T-helper 17 cell (primary cell): Measurements from ENCODE around the gene RBFA. TPM values are rescaled to one million over a fixed set of nuclear protein-coding genes. Genes with fewer than 3 reads are reported as not detected.

Experiments used
- ATAC-seq: fragments of 150-1000 bp; cut with Tn5 transposase; 2 replicates; pipeline ENCODE4 v1.10.0; 2021; ENCODE audit warnings: mild to moderate bottlenecking, moderate library complexity
- DNase-seq, 3 donors: peaks; one replicate each; pipeline versions ENCODE4 v3.0.0 to v3.0.0-alpha.2; 2020 to 2021
- H3K9me3 ChIP-seq: one replicate; pipeline ENCODE4 v1.7.0; 2013; ENCODE audit warnings: low read length, mild to moderate bottlenecking; ENCODE audit not compliant: control insufficient read depth, poor library complexity, severe bottlenecking
- H3K27ac Mint-ChIP-seq: one replicate; pipeline ENCODE4 v1.8.0; 2022; ENCODE audit warnings: mild to moderate bottlenecking, moderate library complexity, mixed read lengths
- H3K27me3 Mint-ChIP-seq: one replicate; pipeline ENCODE4 v1.8.0; 2022; ENCODE audit warnings: mixed read lengths
- H3K36me3 Mint-ChIP-seq: one replicate; pipeline ENCODE4 v1.8.0; 2022; ENCODE audit warnings: low read depth, mixed read lengths
- H3K4me1 Mint-ChIP-seq: one replicate; pipeline ENCODE4 v1.8.0; 2022; ENCODE audit warnings: mild to moderate bottlenecking, mixed read lengths
- H3K4me3 Mint-ChIP-seq: one replicate; pipeline ENCODE4 v1.8.0; 2022; ENCODE audit warnings: mild to moderate bottlenecking, moderate library complexity, mixed read lengths
- total RNA-seq, 4 donors: library from RNA in 2 of 4; stranded (reverse) in 2 of 4; gene quantifications; one replicate each; pipeline ENCODE4 v1.2.3 and lab custom pipeline; 2022 to 2026

RBFA gene
- total RNA-seq, 2 donors from 2014 or later: 15.0 to 16.1 TPM

DNA sequence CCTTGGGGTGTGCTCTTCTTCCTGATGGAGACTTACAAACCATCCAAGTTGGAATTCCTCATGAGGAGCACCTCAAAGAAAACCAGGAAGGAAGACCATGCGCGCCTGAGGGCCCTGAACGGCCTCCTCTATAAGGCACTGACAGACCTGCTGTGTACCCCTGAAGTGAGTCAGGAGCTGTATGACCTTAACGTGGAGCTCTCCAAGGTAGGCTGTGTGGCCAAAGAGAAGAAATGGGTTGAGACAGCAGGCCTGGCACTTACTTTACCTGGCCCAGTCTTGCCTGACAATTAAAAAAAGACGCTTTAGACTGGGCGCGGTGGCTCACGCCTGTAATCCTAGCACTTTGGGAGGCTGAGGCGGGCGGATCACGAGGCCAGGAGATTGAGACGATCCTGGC lies 3.1 kb downstream of the RBFA start:
- peaks cover 23% of the 10 kb centered on the region for H3K4me1 Mint-ChIP-seq
- ATAC-seq (no peak), DNase-seq (no peak)
- peaks cover 5% of the 10 kb centered on the region for H3K9me3 ChIP-seq
- H3K4me3 Mint-ChIP-seq: no peak overlapping the region
- no peaks in the 10 kb centered on the region for H3K27me3 Mint-ChIP-seq
- peaks cover 5% of the 10 kb centered on the region for H3K36me3 Mint-ChIP-seq
- H3K27ac Mint-ChIP-seq: no peak overlapping the region

DNA sequence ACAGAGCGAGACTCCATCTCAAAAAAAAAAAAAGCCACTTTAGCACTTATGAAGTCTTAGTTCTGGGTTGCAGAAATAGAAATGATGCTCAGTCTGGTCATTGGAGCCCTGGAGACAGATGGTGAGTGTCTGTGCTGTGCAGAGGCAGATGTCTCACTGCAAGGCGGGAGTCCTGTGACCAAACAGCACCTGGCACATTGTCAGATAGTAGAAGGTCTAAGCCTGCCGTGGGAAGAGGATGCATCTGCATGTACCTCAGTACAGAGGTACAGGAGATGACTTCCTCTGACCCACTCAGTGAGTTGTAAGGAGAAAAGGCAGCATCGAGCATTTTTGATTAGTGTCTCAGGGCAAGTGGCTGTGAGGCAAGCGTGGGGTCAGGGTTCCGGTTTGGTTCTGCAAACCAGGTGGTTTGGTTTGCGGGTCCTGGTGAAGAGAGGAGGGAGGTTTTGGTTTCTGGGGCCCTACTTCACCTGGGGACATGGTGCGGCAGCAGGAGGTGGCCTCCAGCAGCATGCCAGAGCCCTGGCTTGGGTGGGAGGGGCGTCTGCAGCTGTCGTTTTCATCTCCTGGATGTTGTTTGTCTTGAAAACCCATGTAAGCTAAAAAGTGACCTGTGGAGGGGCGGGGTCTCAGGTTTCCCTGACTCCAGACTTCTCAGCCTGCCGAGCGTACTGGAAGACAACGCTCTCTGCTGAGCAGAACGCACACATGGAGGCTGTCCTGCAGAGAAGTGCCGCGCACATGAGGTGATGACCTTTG lies 3.8 kb downstream of the RBFA start:
- H3K27ac Mint-ChIP-seq: no peak overlapping the region
- H3K4me3 Mint-ChIP-seq: no peak overlapping the region
- ATAC-seq (no peak), DNase-seq (no peak)
- peaks cover 20% of the 10 kb centered on the region for H3K4me1 Mint-ChIP-seq
- no peaks in the 10 kb centered on the region for H3K27me3 Mint-ChIP-seq
- H3K36me3 Mint-ChIP-seq: peaks cover 5% of the 10 kb centered on the region
- H3K9me3 ChIP-seq: peaks cover under 1% of the 10 kb centered on the region

DNA sequence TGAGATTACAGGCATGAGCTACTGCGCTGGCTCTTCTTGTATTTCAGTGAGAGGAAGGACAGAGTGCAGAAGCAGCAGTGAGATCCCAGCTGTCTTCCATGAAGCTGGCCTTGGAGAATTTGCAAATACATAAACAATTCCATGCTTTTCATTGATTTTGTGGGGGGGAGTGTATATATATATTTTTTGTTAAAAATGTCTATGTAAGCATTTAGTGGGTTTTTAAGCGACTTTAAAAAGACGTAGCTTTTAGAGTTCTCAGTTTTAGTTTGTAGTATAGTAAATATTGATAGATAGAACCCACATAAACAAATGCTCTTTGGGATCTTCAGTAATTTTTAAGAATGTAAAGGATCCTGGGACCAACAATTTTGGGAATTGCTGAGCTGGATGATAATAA lies 6.3 kb downstream of the RBFA start:
- no peak overlapping the region for H3K27ac Mint-ChIP-seq
- H3K9me3 ChIP-seq: no peaks in the 10 kb centered on the region
- H3K27me3 Mint-ChIP-seq: no peaks in the 10 kb centered on the region
- peaks cover 8% of the 10 kb centered on the region for H3K36me3 Mint-ChIP-seq
- peaks cover 11% of the 10 kb centered on the region for H3K4me1 Mint-ChIP-seq
- DNase-seq (no peak), ATAC-seq (no peak)
- no peak overlapping the region for H3K4me3 Mint-ChIP-seq

DNA sequence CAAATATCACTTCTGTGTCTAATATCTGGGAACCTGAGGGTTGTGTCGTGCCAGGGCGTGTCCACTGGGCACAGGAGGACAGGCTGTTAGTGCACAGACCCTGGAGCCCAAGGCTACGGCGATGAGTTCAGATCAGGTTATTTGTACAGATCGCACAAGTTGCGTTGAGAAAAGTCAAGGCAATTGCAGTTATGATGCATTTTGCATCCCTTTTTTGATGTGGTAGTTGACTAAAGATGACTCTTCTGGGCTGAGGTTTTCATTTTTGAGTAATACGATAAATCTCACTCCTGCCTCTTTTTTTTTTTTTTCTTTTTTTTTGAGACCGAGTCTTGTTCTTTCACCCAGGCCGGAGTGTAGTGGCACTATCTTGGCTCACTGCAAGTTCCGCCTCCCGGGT lies 7.2 kb downstream of the RBFA start:
- Mint-ChIP-seq H3K4me1 (peaks cover 8% of the 10 kb centered on the region), H3K4me3 (no peak overlapping the region), H3K27me3 (no peaks in the 10 kb centered on the region), H3K27ac (no peak overlapping the region), H3K36me3 (peaks cover 10% of the 10 kb centered on the region)
- DNase-seq (no peak), ATAC-seq (no peak)
- no peaks in the 10 kb centered on the region for H3K9me3 ChIP-seq

DNA sequence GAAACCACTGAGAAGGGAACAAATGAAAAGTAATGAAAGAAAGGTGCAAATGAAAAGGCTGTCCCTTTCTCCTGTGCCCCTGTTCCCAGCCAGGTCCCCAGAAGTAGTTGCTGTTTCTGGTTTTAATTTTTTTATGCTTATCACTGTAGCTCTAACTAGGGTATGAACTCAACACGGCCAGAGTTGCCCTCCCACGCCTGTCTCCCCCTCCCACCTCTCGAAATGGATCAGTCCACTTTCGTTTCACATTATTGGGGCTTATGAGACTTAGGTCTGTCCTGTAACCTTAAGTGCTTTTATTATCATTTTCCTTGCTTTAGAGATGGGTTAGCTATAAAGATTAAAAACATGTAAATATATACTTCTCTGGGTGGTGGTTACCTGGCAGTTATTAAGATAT lies 8.6 kb downstream of the RBFA start:
- H3K9me3 ChIP-seq: no peaks in the 10 kb centered on the region
- Mint-ChIP-seq H3K27ac (no peak overlapping the region), H3K36me3 (peaks cover 10% of the 10 kb centered on the region), H3K27me3 (no peaks in the 10 kb centered on the region), H3K4me1 (peaks cover 7% of the 10 kb centered on the region), H3K4me3 (no peak overlapping the region)
- ATAC-seq (no peak), DNase-seq (no peak)

DNA sequence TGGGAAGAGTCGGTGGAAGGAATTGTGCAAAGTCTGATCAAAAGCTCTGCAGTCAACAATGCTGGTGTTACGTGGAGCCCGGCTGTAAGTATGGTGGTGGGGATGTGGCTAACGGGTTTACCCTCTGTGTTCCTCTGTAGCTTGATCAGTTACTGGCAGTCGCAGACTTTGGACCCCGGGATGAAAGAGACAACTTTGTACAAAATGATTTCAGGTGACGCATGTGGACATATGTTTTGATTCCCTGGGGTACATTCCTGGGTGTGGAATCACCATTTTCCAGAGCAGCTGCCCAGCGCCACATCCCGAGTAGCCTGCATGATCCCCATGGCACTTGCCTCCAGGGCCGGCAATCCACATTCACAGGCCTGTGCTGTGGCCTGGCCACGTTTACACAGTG lies 9.8 kb downstream of the RBFA start:
- Mint-ChIP-seq H3K4me3 (no peak overlapping the region), H3K36me3 (peaks cover 8% of the 10 kb centered on the region), H3K27me3 (no peaks in the 10 kb centered on the region), H3K27ac (no peak overlapping the region), H3K4me1 (peaks cover 3% of the 10 kb centered on the region)
- H3K9me3 ChIP-seq: no peaks in the 10 kb centered on the region
- no peak for DNase-seq
- ATAC-seq: no peak

DNA sequence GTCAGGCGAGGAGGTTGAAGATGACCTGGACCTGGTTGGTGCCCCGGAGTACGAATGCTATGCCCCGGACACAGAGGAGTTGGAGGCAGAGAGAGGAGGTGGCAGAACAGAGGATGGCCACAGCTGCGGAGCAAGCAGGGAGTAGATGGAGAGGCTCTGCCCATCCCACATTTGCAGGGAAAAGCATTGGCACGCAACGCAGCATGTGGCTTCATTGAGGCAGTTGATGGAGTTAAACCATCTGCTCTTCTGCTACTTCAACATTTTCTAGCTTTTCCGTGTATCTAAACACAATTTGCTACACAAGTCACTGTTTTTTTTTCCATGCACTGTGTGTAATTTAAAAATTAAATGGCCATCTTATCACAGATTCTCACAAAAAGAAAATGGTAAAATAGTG lies 11.8 kb downstream of the RBFA start:
- H3K36me3 Mint-ChIP-seq: peaks cover 8% of the 10 kb centered on the region
- no peak for ATAC-seq
- H3K27ac Mint-ChIP-seq: no peak overlapping the region

DNA sequence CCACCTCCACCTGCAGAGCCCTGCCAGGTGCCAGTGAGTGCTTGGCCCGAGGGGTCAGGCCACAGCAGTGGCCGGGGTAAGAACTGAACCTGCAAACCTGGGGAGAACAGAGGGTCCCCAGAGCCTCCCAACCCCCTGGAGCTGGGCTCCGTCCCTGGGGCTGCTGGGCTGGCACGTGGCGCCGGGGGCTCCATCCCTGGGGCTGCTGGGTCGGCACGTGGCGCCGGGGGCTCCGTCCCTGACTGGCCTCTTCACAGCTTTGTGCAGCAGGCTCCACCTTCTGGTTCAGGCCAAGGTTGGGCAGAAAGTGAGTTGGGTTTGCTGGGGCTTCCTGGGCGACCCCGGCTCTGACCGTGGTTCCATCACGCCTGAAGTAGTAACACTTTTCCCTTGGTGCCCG lies 12.2 kb downstream of the RBFA start:
- no peak overlapping the region for H3K27ac Mint-ChIP-seq
- DNase-seq (no peak), ATAC-seq (no peak)
- no peaks in the 10 kb centered on the region for H3K9me3 ChIP-seq
- peaks cover 8% of the 10 kb centered on the region for H3K36me3 Mint-ChIP-seq
- no peak overlapping the region for H3K4me3 Mint-ChIP-seq
- H3K4me1 Mint-ChIP-seq: peaks cover 3% of the 10 kb centered on the region
- H3K27me3 Mint-ChIP-seq: no peaks in the 10 kb centered on the region

More for the DNA sequence above, 11.8 kb downstream of the RBFA start:
- H3K9me3 ChIP-seq: no peaks in the 10 kb centered on the region
- Mint-ChIP-seq H3K4me1 (peaks cover 3% of the 10 kb centered on the region), H3K27me3 (no peaks in the 10 kb centered on the region), H3K4me3 (no peak overlapping the region)
- no peak for DNase-seq

DNA sequence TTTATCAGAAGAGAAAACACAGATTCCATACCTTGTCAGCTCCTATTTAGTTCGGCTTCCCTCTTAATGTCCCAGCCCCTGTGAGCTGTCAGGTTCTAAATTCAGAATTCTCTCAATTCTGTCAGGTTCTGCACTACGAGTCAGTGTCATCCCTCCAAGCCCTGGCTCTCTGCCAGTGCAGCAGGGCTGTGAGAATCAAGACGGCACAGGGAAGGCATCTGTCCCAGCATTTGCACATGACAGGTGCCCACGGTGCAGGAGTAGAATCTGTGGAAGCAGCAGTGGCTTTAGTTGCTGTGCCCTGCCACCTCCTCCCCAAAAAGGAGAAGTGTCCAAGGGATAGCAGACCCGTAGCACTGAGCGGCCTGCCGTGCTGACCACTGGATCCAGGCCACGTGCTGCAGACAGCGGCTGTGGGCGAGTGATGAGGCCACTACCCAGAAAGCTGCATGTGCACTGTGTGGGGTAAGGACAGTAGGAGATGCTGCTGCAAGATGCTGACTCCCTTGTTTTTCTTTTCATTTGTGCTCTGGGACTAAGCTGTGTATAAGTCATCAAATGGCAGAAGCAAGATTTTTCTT lies 12.8 kb downstream of the RBFA start:
- no peaks in the 10 kb centered on the region for H3K9me3 ChIP-seq

DNA sequence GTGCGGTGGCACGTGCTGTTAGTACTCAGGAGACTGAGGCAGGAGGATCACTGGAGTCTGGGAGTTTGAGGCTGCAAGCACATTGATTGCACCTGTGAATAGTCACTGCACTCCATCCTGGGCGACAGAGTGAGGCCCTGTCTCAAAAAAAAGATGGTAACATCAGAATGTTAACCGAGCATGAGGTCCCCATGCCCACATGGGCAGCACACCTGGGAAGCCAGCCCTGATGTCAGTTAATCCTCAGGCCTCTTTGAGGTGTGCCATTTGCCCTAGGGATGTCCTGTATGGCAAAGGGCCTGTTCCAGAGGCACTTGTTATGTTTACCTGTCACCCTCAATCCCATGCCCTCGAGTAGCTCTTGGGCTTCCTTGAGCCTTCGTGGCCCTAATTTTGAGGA lies 16.6 kb downstream of the RBFA start:
- Mint-ChIP-seq H3K27ac (no peak overlapping the region), H3K4me3 (no peak overlapping the region), H3K36me3 (peaks cover 3% of the 10 kb centered on the region), H3K4me1 (no peaks in the 10 kb centered on the region), H3K27me3 (no peaks in the 10 kb centered on the region)
- ATAC-seq (no peak), DNase-seq (no peak)
- H3K9me3 ChIP-seq: peaks cover 8% of the 10 kb centered on the region

More for the DNA sequence above, 12.8 kb downstream of the RBFA start:
- no peak overlapping the region for H3K27ac Mint-ChIP-seq
- no peak overlapping the region for H3K4me3 Mint-ChIP-seq
- peaks cover 3% of the 10 kb centered on the region for H3K4me1 Mint-ChIP-seq
- DNase-seq (no peak), ATAC-seq (no peak)
- H3K27me3 Mint-ChIP-seq: no peaks in the 10 kb centered on the region
- H3K36me3 Mint-ChIP-seq: peaks cover 8% of the 10 kb centered on the region

DNA sequence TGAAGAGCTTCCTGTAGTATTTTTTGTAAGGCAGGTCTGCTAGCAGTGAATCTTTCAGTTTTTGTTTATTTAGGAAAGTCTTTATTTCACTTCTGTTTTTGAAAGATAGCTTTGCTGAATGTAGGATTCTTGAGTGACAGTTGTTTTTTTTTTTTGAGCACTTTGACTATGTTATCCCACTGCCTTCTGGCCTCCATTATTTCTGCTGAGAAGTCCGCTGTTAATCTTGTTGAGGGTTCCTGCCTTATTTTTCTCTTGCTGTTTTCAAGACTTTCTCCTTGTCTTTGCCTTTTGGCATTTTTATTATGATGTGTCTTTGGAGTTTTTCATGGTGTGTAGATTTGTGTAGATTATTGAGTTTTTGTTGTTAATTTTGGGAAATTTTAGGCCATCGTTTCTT lies 21.9 kb downstream of the RBFA start:
- ATAC-seq (no peak), DNase-seq (no peak)
- H3K4me3 Mint-ChIP-seq: no peak overlapping the region
- H3K27me3 Mint-ChIP-seq: no peaks in the 10 kb centered on the region
- peaks cover 8% of the 10 kb centered on the region for H3K9me3 ChIP-seq
- no peaks in the 10 kb centered on the region for H3K4me1 Mint-ChIP-seq
- H3K27ac Mint-ChIP-seq: no peak overlapping the region
- no peaks in the 10 kb centered on the region for H3K36me3 Mint-ChIP-seq

DNA sequence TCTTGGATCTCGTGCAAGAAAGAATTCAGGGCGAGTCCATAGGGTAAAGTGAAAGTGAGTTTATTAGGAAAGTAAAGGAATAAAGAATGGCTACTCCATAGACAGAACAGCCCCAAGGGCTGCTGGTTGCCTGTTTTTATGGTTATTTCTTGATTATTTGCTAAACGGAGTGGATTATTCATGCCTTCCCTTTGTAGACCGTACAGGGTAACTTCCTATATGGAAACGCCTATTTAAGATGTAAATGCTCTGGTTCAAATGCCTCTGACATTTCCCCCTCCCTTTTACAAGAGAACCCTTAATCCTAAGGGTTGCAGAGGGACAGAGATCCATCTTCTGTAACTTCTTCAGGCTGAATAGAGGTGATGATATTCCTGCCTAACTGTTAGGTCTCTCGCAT lies 25.7 kb downstream of the RBFA start:
- no peak for ATAC-seq
- H3K4me1 Mint-ChIP-seq: no peaks in the 10 kb centered on the region
- no peaks in the 10 kb centered on the region for H3K36me3 Mint-ChIP-seq
- no peaks in the 10 kb centered on the region for H3K27me3 Mint-ChIP-seq
- no peak overlapping the region for H3K4me3 Mint-ChIP-seq
- no peak for DNase-seq
- peaks cover 2% of the 10 kb centered on the region for H3K9me3 ChIP-seq
- H3K27ac Mint-ChIP-seq: no peak overlapping the region

DNA sequence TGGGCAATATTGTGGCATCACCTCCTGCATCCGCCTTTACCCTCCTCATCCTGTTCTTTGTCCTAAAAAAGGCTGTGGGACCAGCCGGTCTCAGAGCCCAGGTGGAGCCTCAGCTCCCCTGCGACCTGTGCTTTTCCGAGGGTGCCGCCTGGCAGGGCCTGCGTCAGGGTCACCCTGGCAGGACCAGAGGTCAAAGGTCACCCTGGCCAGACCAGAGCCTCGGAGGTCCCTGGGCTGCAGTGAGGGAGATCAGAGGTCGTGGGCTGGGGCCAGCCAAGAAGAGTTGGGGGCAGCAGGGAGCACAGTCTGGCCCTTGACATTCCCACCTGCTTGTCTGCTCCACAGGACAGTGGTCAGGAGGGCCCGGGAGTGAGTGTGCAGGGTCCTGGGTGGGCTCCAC lies 31.5 kb downstream of the RBFA start:
- ATAC-seq (no peak), DNase-seq (no peak)
- Mint-ChIP-seq H3K36me3 (no peaks in the 10 kb centered on the region), H3K27ac (no peak overlapping the region), H3K27me3 (peaks cover 5% of the 10 kb centered on the region), H3K4me3 (no peak overlapping the region), H3K4me1 (peaks cover 3% of the 10 kb centered on the region)
- H3K9me3 ChIP-seq: no peaks in the 10 kb centered on the region

DNA sequence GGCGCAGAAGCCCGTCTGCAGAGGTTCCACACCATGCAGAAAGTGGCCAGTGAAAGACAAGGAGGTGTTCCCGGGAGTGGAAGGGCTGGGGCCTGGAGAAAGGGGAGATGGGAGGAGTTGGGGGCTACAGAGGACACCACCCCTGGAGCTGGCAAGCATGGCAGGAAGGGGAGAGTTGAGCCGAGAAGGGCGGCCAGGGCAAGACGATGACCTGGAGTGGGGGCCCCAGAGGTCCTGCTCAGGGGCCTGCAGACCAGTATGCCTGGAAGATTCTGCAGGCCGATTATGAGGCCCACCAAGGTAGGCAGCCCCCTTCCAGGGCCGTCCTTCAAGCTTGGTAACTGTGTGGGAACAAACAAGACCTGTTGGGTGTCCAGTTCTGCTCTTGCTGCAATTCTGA lies 33.1 kb downstream of the RBFA start:
- Mint-ChIP-seq H3K36me3 (no peaks in the 10 kb centered on the region), H3K4me3 (no peak overlapping the region), H3K27ac (no peak overlapping the region), H3K4me1 (peaks cover 3% of the 10 kb centered on the region), H3K27me3 (peaks cover 5% of the 10 kb centered on the region)
- ATAC-seq (no peak), DNase-seq (no peak)
- no peaks in the 10 kb centered on the region for H3K9me3 ChIP-seq
